ENCODE measurements around the gene PTGFRN.

- TF ChIP-seq, protein P1, sequence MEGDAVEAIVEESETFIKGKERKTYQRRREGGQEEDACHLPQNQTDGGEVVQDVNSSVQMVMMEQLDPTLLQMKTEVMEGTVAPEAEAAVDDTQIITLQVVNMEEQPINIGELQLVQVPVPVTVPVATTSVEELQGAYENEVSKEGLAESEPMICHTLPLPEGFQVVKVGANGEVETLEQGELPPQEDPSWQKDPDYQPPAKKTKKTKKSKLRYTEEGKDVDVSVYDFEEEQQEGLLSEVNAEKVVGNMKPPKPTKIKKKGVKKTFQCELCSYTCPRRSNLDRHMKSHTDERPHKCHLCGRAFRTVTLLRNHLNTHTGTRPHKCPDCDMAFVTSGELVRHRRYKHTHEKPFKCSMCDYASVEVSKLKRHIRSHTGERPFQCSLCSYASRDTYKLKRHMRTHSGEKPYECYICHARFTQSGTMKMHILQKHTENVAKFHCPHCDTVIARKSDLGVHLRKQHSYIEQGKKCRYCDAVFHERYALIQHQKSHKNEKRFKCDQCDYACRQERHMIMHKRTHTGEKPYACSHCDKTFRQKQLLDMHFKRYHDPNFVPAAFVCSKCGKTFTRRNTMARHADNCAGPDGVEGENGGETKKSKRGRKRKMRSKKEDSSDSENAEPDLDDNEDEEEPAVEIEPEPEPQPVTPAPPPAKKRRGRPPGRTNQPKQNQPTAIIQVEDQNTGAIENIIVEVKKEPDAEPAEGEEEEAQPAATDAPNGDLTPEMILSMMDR (conservative IDR thresholded peaks at IDR 0.05 in 1 of 2, IDR thresholded peaks at IDR 0.05 in 1 of 2; ENCODE audit: extremely low read depth in 1 of 2, insufficient read depth in 1 of 2, low read depth in 1 of 2, low read length in 2 of 2), result no peak
- no peak for TF ChIP-seq EZH2 (IDR thresholded peaks at IDR 0.05; ENCODE audit: borderline replicate concordance, low read length)
Measured at GRCh38 chr1:116990612-116991151, 81.0 kb downstream of the PTGFRN start.
